RWPE2 (cell line): ENCODE results near the gene PCSK4.
A peak's percentile ranks its signal among the peaks of the same experiment; 100 is the strongest.

ENCODE experiments used
- ATAC-seq: fragments of 200-7000 bp; cut with Tn5 transposase; 3 replicates; pipeline ENCODE4 v1.9.1; 2021; ENCODE audit warnings: low read depth
- DNase-seq: peaks from one replicate; pipeline ENCODE4 v3.0.0-alpha.2; 2020; ENCODE audit warnings: low spot score
- H3K27ac ChIP-seq: fragments of 450-650 bp; 2 replicates; pipeline ENCODE4 v1.5.1; 2017; ENCODE audit warnings: mild to moderate bottlenecking; ENCODE audit not compliant: poor library complexity, severe bottlenecking
- H3K27me3 ChIP-seq: fragments of 250-450 bp; sonication (Bioruptor Pico); 2 replicates; pipeline ENCODE4 v1.5.1; 2021; ENCODE audit warnings: mild to moderate bottlenecking, moderate library complexity; ENCODE audit not compliant: insufficient read depth, poor library complexity, severe bottlenecking
- H3K36me3 ChIP-seq: fragments of 250-450 bp; sonication (Bioruptor Pico); 2 replicates; pipeline ENCODE4 v1.5.1; 2020; ENCODE audit warnings: low read depth, mild to moderate bottlenecking, moderate library complexity
- H3K4me1 ChIP-seq: fragments of 250-450 bp; sonication (Bioruptor Pico); 2 replicates; pipeline ENCODE4 v1.5.1; 2021; ENCODE audit warnings: mild to moderate bottlenecking, moderate library complexity; ENCODE audit not compliant: insufficient read depth, poor library complexity, severe bottlenecking
- H3K4me3 ChIP-seq: fragments of 250-450 bp; sonication (Bioruptor Pico); 2 replicates; pipeline ENCODE4 v1.5.1; 2021; ENCODE audit warnings: mild to moderate bottlenecking, moderate library complexity; ENCODE audit not compliant: severe bottlenecking
- H3K9me3 ChIP-seq: fragments of 250-450 bp; sonication (Bioruptor Pico); 2 replicates; pipeline ENCODE4 v1.5.1; 2021; ENCODE audit warnings: mild to moderate bottlenecking, moderate library complexity; ENCODE audit not compliant: severe bottlenecking
- CTCF ChIP-seq: fragments of 450-650 bp; IDR thresholded peaks from one replicate; pipeline ENCODE4 v1.5.1; 2017; ENCODE audit warnings: mild to moderate bottlenecking, moderate library complexity; ENCODE audit not compliant: poor library complexity, severe bottlenecking

Gene PCSK4

GRCh38 chr19:1438035-1438932 lies 51.9 kb downstream of the PCSK4 start, which contains the start of gene RPS15:
TSS of gene RPS15 (plus strand) at chr19:1438396. CDS start at chr19:1438426, 30 bp downstream.
- peak; percentile 87 for DNase-seq
- Histone ChIP-seq H3K36me3 (peaks cover 57% of the 10 kb centered on the region), H3K4me3 (peak within 1 kb of the TSS; percentile 90), H3K27ac (peak within 1 kb of the TSS; percentile 76), H3K9me3 (no peaks in the 10 kb centered on the region), H3K4me1 (peaks cover 9% of the 10 kb centered on the region), H3K27me3 (no peaks in the 10 kb centered on the region)
- ATAC-seq, result peak; percentile 73
- TF ChIP-seq CTCF, result peak; percentile 91

GRCh38 chr19:1437609-1438008 lies 52.5 kb downstream of the PCSK4 start:
- no peak for TF ChIP-seq CTCF
- no peak overlapping the region for H3K4me3 ChIP-seq
- peak overlapping the region; percentile 76 for H3K27ac ChIP-seq
- H3K36me3 ChIP-seq, result peaks cover 60% of the 10 kb centered on the region
- no peak for ATAC-seq
- peaks cover 9% of the 10 kb centered on the region for H3K4me1 ChIP-seq
- DNase-seq, result no peak
- H3K9me3 ChIP-seq, result no peaks in the 10 kb centered on the region
- no peaks in the 10 kb centered on the region for H3K27me3 ChIP-seq

- H3K27ac ChIP-seq, result no peak overlapping the region
- peaks cover 9% of the 10 kb centered on the region for H3K4me1 ChIP-seq
- ATAC-seq, result no peak
- TF ChIP-seq CTCF, result no peak
- H3K9me3 ChIP-seq, result no peaks in the 10 kb centered on the region
- no peak overlapping the region for H3K4me3 ChIP-seq
- peaks cover 60% of the 10 kb centered on the region for H3K36me3 ChIP-seq
- H3K27me3 ChIP-seq, result no peaks in the 10 kb centered on the region
- DNase-seq, result no peak
Observed at GRCh38 chr19:1435378-1435989, 54.7 kb downstream of the PCSK4 start.

GRCh38 chr19:1434577-1435060 lies 55.5 kb downstream of the PCSK4 start:
- H3K27ac ChIP-seq, result no peak overlapping the region
- ATAC-seq (no peak), DNase-seq (no peak)
- peaks cover 58% of the 10 kb centered on the region for H3K36me3 ChIP-seq
- H3K27me3 ChIP-seq, result no peaks in the 10 kb centered on the region
- no peak overlapping the region for H3K4me3 ChIP-seq
- H3K9me3 ChIP-seq, result no peaks in the 10 kb centered on the region
- no peak for TF ChIP-seq CTCF
- H3K4me1 ChIP-seq, result peaks cover 1% of the 10 kb centered on the region
